ENCODE measurements around the gene PIK3IP1.

DNA sequence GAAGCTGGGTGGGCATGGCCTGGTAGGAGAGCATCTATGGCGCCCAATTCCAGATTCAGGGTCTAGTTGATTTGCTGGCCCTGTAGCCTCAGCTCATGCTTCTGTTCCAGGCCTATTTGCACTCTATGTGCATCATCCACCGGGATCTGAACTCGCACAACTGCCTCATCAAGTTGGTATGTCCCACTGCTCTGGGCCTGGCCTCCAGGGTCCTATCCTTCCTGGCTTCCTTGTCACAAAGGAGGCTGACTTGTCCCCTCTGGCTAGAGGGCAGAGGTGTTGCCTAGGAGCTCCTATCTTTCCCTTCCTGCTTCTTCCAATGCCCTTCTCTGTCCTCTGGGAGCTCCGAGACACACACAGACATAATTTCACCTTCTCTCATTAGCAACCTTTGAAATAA lies 21.3 kb downstream of the PIK3IP1 start:
- TF ChIP-seq, protein P1, sequence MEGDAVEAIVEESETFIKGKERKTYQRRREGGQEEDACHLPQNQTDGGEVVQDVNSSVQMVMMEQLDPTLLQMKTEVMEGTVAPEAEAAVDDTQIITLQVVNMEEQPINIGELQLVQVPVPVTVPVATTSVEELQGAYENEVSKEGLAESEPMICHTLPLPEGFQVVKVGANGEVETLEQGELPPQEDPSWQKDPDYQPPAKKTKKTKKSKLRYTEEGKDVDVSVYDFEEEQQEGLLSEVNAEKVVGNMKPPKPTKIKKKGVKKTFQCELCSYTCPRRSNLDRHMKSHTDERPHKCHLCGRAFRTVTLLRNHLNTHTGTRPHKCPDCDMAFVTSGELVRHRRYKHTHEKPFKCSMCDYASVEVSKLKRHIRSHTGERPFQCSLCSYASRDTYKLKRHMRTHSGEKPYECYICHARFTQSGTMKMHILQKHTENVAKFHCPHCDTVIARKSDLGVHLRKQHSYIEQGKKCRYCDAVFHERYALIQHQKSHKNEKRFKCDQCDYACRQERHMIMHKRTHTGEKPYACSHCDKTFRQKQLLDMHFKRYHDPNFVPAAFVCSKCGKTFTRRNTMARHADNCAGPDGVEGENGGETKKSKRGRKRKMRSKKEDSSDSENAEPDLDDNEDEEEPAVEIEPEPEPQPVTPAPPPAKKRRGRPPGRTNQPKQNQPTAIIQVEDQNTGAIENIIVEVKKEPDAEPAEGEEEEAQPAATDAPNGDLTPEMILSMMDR (conservative IDR thresholded peaks at IDR 0.05): no peak
- TF ChIP-seq ZFX (IDR thresholded peaks at IDR 0.05): no peak
